CD14-positive monocyte (primary cell): ENCODE data around the gene PEX5. TPM values are rescaled to one million over a fixed set of nuclear protein-coding genes. Genes with fewer than 3 reads are reported as not detected.

ENCODE experiments used
- DNase-seq, 3 donors: peaks; one replicate each; pipeline ENCODE4 v3.0.0-alpha.2; 2011 to 2022
- H2AFZ ChIP-seq: 2 replicates; pipeline ENCODE4 v1.6.0; 2012; ENCODE audit warnings: mild to moderate bottlenecking, low read depth, low read length, inconsistent platforms; ENCODE audit not compliant: insufficient read depth, poor library complexity, severe bottlenecking
- H3K27ac ChIP-seq, 2 donors: 1 replicate in 1 of 2; 2 replicates in 1 of 2; pipeline ENCODE4 v1.5.1; 2012 to 2013; ENCODE audit warnings: low read length in 2 of 2, control low read depth in 1 of 2, inconsistent platforms in 1 of 2, low read depth in 1 of 2, mild to moderate bottlenecking in 1 of 2
- H3K27me3 ChIP-seq, 2 donors: one replicate each; pipeline versions ENCODE4 v1.6.0 to v1.6.1; 2011 to 2013; ENCODE audit warnings: low read length in 2 of 2; ENCODE audit not compliant: control insufficient read depth in 2 of 2, insufficient read depth in 2 of 2
- H3K36me3 ChIP-seq, 2 donors: replicated peaks in 1 of 2; 1 replicate in 1 of 2; 2 replicates in 1 of 2; pipeline versions ENCODE4 v1.5.1 to v1.6.1; 2012 to 2013; ENCODE audit warnings: low read length in 2 of 2, control low read depth in 1 of 2, inconsistent platforms in 1 of 2, mild to moderate bottlenecking in 1 of 2; ENCODE audit not compliant: insufficient read depth in 2 of 2, control insufficient read depth in 1 of 2
- H3K4me1 ChIP-seq, 2 donors: 1 replicate in 1 of 2; 2 replicates in 1 of 2; pipeline versions ENCODE4 v1.5.1 to v1.6.1; 2012 to 2013; ENCODE audit warnings: low read length in 2 of 2, control low read depth in 1 of 2, inconsistent platforms in 1 of 2, mild to moderate bottlenecking in 1 of 2, moderate library complexity in 1 of 2; ENCODE audit not compliant: insufficient read depth in 2 of 2, control insufficient read depth in 1 of 2
- H3K4me2 ChIP-seq: replicated peaks from 2 replicates; pipeline ENCODE3; 2012; ENCODE audit warnings: low read length, moderate library complexity, mild to moderate bottlenecking; ENCODE audit not compliant: poor library complexity, severe bottlenecking; ENCODE audit errors: extremely low read depth
- H3K4me3 ChIP-seq, 3 experiments: fragments of 200-600 bp in 1 of 3; sonication (generic) in 1 of 3; replicated peaks in 1 of 3; 1 replicate in 2 of 3; 2 replicates in 1 of 3; pipeline ENCODE4 v1.5.1; 2011 to 2013; ENCODE audit warnings: low read length in 3 of 3, mild to moderate bottlenecking in 3 of 3, control low read depth in 2 of 3, low read depth in 2 of 3, inconsistent platforms in 1 of 3, moderate library complexity in 1 of 3
- H3K79me2 ChIP-seq: 2 replicates; pipeline ENCODE4 v1.6.0; 2012; ENCODE audit warnings: mild to moderate bottlenecking, control low read depth, inconsistent platforms, low read length, moderate library complexity; ENCODE audit not compliant: insufficient read depth
- H3K9ac ChIP-seq: 2 replicates; pipeline ENCODE4 v1.6.0; 2017; ENCODE audit warnings: low read length, mild to moderate bottlenecking; ENCODE audit not compliant: insufficient read depth, poor library complexity, severe bottlenecking
- H3K9me3 ChIP-seq, 2 donors: replicated peaks in 1 of 2; 1 replicate in 1 of 2; 2 replicates in 1 of 2; pipeline versions ENCODE4 v1.5.1 to v1.6.1; 2012 to 2013; ENCODE audit warnings: low read length in 2 of 2, control low read depth in 1 of 2; ENCODE audit not compliant: control insufficient read depth in 1 of 2, insufficient read depth in 1 of 2
- H4K20me1 ChIP-seq: 2 replicates; pipeline ENCODE4 v1.6.0; 2012; ENCODE audit warnings: mild to moderate bottlenecking, low read length, control low read depth, moderate library complexity; ENCODE audit not compliant: insufficient read depth
- H3K27ac Mint-ChIP-seq, 7 donors: one replicate each; pipeline ENCODE4 v1.8.0; 2020; ENCODE audit warnings: mild to moderate bottlenecking in 7 of 7, mixed read lengths in 7 of 7, moderate library complexity in 6 of 7, inconsistent platforms in 2 of 7
- H3K27me3 Mint-ChIP-seq, 3 donors: one replicate each; pipeline ENCODE4 v1.8.0; 2021 to 2022; ENCODE audit warnings: low read depth in 3 of 3, mild to moderate bottlenecking in 3 of 3, mixed read lengths in 3 of 3, moderate library complexity in 3 of 3, inconsistent platforms in 1 of 3
- H3K36me3 Mint-ChIP-seq, 2 donors: one replicate each; pipeline ENCODE4 v1.8.0; 2020; ENCODE audit warnings: mixed read lengths in 2 of 2, inconsistent platforms in 1 of 2, mild to moderate bottlenecking in 1 of 2
- H3K4me1 Mint-ChIP-seq: one replicate; pipeline ENCODE4 v1.8.0; 2020; ENCODE audit warnings: mild to moderate bottlenecking, mixed read lengths
- H3K4me3 Mint-ChIP-seq, 2 donors: one replicate each; pipeline ENCODE4 v1.8.0; 2020; ENCODE audit warnings: mild to moderate bottlenecking in 2 of 2, mixed read lengths in 2 of 2, moderate library complexity in 1 of 2
- H3K9me3 Mint-ChIP-seq, 7 donors: one replicate each; pipeline ENCODE4 v1.8.0; 2020 to 2022; ENCODE audit warnings: mixed read lengths in 7 of 7, mild to moderate bottlenecking in 6 of 7, moderate library complexity in 6 of 7, inconsistent platforms in 2 of 7
- WGBS: methylation state at CpG from one replicate; pipeline ENCODE4 v1.1.5; 2013; ENCODE audit warnings: missing lambda C conversion rate; ENCODE audit not compliant: insufficient coverage; 5-methylcytosine and 5-hydroxymethylcytosine counted together
- intact Hi-C, 2 donors: fragments of 100-400 bp; cut with micrococcal nuclease; formaldehyde crosslinking; loops; one replicate each; pipeline versions ENCODE4 v1.15.0 to v1.15.1; 2023
- polyA plus RNA-seq, 3 donors: library from polyadenylated mRNA; depleted of rRNA in 1 of 3; unstranded in 2 of 3; stranded (reverse) in 1 of 3; fragments of 300-500 nt in 2 of 3; fragments of >200 nt in 1 of 3; fragmentation: Illumina TruSeq in 2 of 3; gene quantifications; 1 replicate in 2 of 3; 2 replicates in 1 of 3; pipeline ENCODE4 v1.2.3, GENCODE V29; 2012 to 2021
- TF ChIP-seq, protein P1 (sequence below): fragments of 200-600 bp; IDR thresholded peaks from one replicate; pipeline ENCODE4 v1.8.0; 2022; ENCODE audit warnings: antibody characterized with exemption, mild to moderate bottlenecking

The PEX5 gene
- polyA plus RNA-seq, 3 donors, result 4.3 to 11.3 (median 7.1) TPM

DNA sequence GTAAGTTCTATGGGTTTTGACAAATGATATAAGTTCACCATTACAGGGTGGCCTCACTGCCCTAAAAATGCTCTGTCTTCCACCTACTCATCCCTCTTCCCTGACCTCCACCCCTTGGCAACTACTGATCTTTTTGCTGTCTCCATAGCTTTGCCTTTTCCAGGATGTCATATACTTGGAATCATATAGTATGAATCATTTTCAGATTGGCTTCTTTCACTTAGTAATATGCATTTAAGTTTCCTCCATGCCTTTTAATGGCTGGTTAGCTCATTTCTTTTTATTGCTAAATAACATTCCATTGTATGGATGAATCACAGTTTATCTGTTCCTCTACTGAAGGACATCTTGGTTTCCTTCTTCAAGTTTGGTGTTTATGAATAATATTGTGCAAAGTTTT is 14.0 kb upstream of the PEX5 start:
- TF ChIP-seq, protein P1, sequence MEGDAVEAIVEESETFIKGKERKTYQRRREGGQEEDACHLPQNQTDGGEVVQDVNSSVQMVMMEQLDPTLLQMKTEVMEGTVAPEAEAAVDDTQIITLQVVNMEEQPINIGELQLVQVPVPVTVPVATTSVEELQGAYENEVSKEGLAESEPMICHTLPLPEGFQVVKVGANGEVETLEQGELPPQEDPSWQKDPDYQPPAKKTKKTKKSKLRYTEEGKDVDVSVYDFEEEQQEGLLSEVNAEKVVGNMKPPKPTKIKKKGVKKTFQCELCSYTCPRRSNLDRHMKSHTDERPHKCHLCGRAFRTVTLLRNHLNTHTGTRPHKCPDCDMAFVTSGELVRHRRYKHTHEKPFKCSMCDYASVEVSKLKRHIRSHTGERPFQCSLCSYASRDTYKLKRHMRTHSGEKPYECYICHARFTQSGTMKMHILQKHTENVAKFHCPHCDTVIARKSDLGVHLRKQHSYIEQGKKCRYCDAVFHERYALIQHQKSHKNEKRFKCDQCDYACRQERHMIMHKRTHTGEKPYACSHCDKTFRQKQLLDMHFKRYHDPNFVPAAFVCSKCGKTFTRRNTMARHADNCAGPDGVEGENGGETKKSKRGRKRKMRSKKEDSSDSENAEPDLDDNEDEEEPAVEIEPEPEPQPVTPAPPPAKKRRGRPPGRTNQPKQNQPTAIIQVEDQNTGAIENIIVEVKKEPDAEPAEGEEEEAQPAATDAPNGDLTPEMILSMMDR, result no peak
- Histone ChIP-seq H3K9me3 (peaks cover 11 to 12% of the 10 kb centered on the region in 2 donors), H4K20me1 (no peaks in the 10 kb centered on the region), H2AFZ (no peak overlapping the region), H3K9ac (no peak overlapping the region), H3K4me1 (no peaks in the 10 kb centered on the region), H3K36me3 (no peaks in the 10 kb centered on the region), H3K4me3 (no peak overlapping the region), H3K27ac (no peak overlapping the region), H3K79me2 (no peaks in the 10 kb centered on the region), H3K4me2 (no peak overlapping the region), H3K27me3 (peaks cover 0 to 9% of the 10 kb centered on the region in 2 donors)
- Mint-ChIP-seq H3K27ac (no peak overlapping the region), H3K4me3 (no peak overlapping the region), H3K36me3 (no peaks in the 10 kb centered on the region), H3K9me3 (peaks cover 9 to 33% (median 18%) of the 10 kb centered on the region in 7 donors), H3K27me3 (peaks cover 3 to 12% (median 6%) of the 10 kb centered on the region in 3 donors), H3K4me1 (no peaks in the 10 kb centered on the region)
- intact Hi-C loops, result no loop called here
- no peak for DNase-seq

DNA sequence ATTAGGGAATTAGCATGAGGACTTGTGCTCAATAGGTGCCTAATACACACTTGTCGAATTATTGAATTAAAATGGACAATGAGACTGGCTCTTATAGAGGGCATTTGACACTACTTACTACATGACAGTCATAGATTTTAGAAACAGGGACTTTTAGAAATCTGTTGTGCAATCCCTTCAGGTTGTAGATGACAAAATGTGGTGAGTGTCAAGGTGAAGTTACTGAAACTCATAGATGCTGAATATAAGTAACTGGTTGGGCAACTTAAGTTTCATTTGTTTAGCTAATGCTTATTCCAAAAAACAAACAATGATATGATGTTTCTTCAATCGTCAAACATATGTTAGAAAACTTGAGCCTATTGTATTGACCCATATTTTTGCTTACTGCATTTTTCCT is 12.9 kb upstream of the PEX5 start:
- Histone ChIP-seq H3K79me2 (no peaks in the 10 kb centered on the region), H3K27ac (no peak overlapping the region), H3K4me3 (no peak overlapping the region), H3K9ac (no peak overlapping the region), H3K4me1 (no peaks in the 10 kb centered on the region), H3K4me2 (no peak overlapping the region), H3K9me3 (peaks cover 5% of the 10 kb centered on the region in 2 donors), H4K20me1 (no peaks in the 10 kb centered on the region), H3K27me3 (peaks cover 0 to 9% of the 10 kb centered on the region in 2 donors), H2AFZ (no peak overlapping the region), H3K36me3 (no peaks in the 10 kb centered on the region)
- DNase-seq, result no peak
- WGBS, result no CpG with 5 or more reads among the region's 2 CpGs
- TF ChIP-seq, protein P1, result no peak
- H3K27me3 Mint-ChIP-seq, result peaks cover 3 to 12% (median 6%) of the 10 kb centered on the region in 3 donors
- no peaks in the 10 kb centered on the region for H3K4me1 Mint-ChIP-seq
- H3K36me3 Mint-ChIP-seq, result no peaks in the 10 kb centered on the region
- H3K9me3 Mint-ChIP-seq, result peaks cover 7 to 23% (median 19%) of the 10 kb centered on the region in 7 donors
- no peak overlapping the region for H3K4me3 Mint-ChIP-seq
- intact Hi-C loops, result no loop called here
- no peak overlapping the region for H3K27ac Mint-ChIP-seq
